Panc1 (cell line): Measurements from ENCODE around the gene PCDHGA12. TPM values are rescaled to one million over a fixed set of nuclear protein-coding genes. Genes with fewer than 3 reads are reported as not detected.

Source experiments
- ATAC-seq: fragments of 200-7000 bp; cut with Tn5 transposase; 2 replicates; pipeline ENCODE4 v1.9.1; 2020; ENCODE audit warnings: mild to moderate bottlenecking, moderate library complexity
- BruUV-seq: library from RNA; stranded (reverse); fragments of 400-500 nt; replicated peaks from 2 replicates; lab custom pipeline; 2021; lab: Mats Ljungman, UMichigan
- CTCF ChIA-PET: fragments of 300-600 bp; sonication (Branson Sonifier 250); formaldehyde crosslinking; loops from one replicate; lab custom pipeline; 2022; ENCODE audit warnings: antibody characterized with exemption; lab: Charles Lee
- POLR2A ChIA-PET: fragments of 300-600 bp; sonication (Branson Sonifier 250); formaldehyde crosslinking; loops from one replicate; lab custom pipeline; 2022; ENCODE audit warnings: antibody characterized with exemption; lab: Charles Lee
- DNase-seq: peaks from one replicate; pipeline ENCODE4 v3.0.0-alpha.2; 2010; ENCODE audit warnings: low read depth, low spot score
- H3K27ac ChIP-seq: 2 replicates; pipeline ENCODE4 v1.5.1; 2011; ENCODE audit warnings: mild to moderate bottlenecking, low read length, inconsistent platforms
- H3K27me3 ChIP-seq: fragments of 200-500 bp; sonication (Bioruptor generic); 2 replicates; pipeline ENCODE4 v1.6.0; 2014; ENCODE audit warnings: low read length, inconsistent platforms; ENCODE audit not compliant: control insufficient read depth, insufficient read depth
- H3K36me3 ChIP-seq: fragments of 200-500 bp; sonication (Bioruptor generic); 2 replicates; pipeline ENCODE4 v1.5.1; 2014; ENCODE audit warnings: inconsistent platforms, mild to moderate bottlenecking, low read length, moderate library complexity; ENCODE audit not compliant: control insufficient read depth, insufficient read depth
- H3K4me1 ChIP-seq: 2 replicates; pipeline ENCODE4 v1.5.1; 2011; ENCODE audit warnings: inconsistent platforms, mild to moderate bottlenecking, low read length, moderate library complexity; ENCODE audit not compliant: control insufficient read depth, insufficient read depth
- H3K4me3 ChIP-seq, 2 experiments: 2 replicates each; pipeline ENCODE4 v1.5.1; 2011 to 2012; ENCODE audit warnings: low read depth in 2 of 2, low read length in 2 of 2, mild to moderate bottlenecking in 2 of 2, inconsistent platforms in 1 of 2, moderate library complexity in 1 of 2
- H3K9me3 ChIP-seq: fragments of 200-500 bp; sonication (Bioruptor generic); 2 replicates; pipeline ENCODE4 v1.5.1; 2014; ENCODE audit warnings: low read depth, mild to moderate bottlenecking, inconsistent platforms, low read length, moderate library complexity; ENCODE audit not compliant: control insufficient read depth, insufficient read depth
- CTCF ChIP-seq: fragments of 450-650 bp; IDR thresholded peaks from 2 replicates; pipeline ENCODE4 v1.5.1; 2017; ENCODE audit warnings: mild to moderate bottlenecking
- POLR2AphosphoS5 ChIP-seq: IDR thresholded peaks from 2 replicates; pipeline ENCODE4 v1.6.1; 2012; ENCODE audit warnings: mild to moderate bottlenecking, low read depth, low read length, moderate library complexity
- REST ChIP-seq, 2 experiments: IDR thresholded peaks; 2 replicates each; pipeline ENCODE4 v1.6.1; 2011 to 2012; ENCODE audit warnings: low read depth in 2 of 2, control low read depth in 1 of 2, low read length in 1 of 2, mild to moderate bottlenecking in 1 of 2, moderate library complexity in 1 of 2; ENCODE audit not compliant: insufficient read depth in 1 of 2
- SIN3A ChIP-seq: IDR thresholded peaks from 2 replicates; pipeline ENCODE4 v1.6.1; 2012; ENCODE audit warnings: low read depth, mild to moderate bottlenecking, low read length, moderate library complexity, borderline replicate concordance; ENCODE audit not compliant: insufficient read depth
- TCF7L2 ChIP-seq: IDR thresholded peaks from 2 replicates; pipeline ENCODE4 v1.6.1; 2011; ENCODE audit warnings: mild to moderate bottlenecking, low read depth, low read length, inconsistent platforms
- in situ Hi-C: cut with HindIII; loops from 2 replicates; pipeline ENCODE4 v1.10.0; 2016; ENCODE audit warnings: low sequenced_read_pairs, low pct_unique_long_range_greater_than_20kb
- intact Hi-C: fragments of 100-400 bp; cut with micrococcal nuclease; formaldehyde crosslinking; loops from one replicate; pipeline ENCODE4 v1.10.0; 2022; ENCODE audit not compliant: unreplicated experiment
- total RNA-seq: library from RNA; stranded (reverse); gene quantifications from one replicate; pipeline ENCODE4 v1.2.1, GENCODE V29; 2021; ENCODE audit not compliant: unreplicated experiment

The PCDHGA12 gene
- total RNA-seq, 1 experiment from 2014 or later: 0.21 TPM

- intact Hi-C loops: no loop called here
- TF ChIP-seq REST (IDR thresholded peaks at IDR 0.05; ENCODE audit: insufficient read depth in 1 of 2, low read depth in 2 of 2, low read length in 1 of 2) (no peak), SIN3A (no peak), CTCF (no peak), TCF7L2 (no peak), POLR2AphosphoS5 (no peak)
- in situ Hi-C loops: no loop called here
- Histone ChIP-seq H3K4me1 (no peaks in the 10 kb centered on the region; the same call in 1 of the 2 replicates), H3K9me3 (peaks cover 16% of the 10 kb centered on the region; the same call in 1 of the 2 replicates), H3K4me3 (no peak overlapping the region), H3K27ac (no peak overlapping the region), H3K27me3 (no peaks in the 10 kb centered on the region), H3K36me3 (no peaks in the 10 kb centered on the region)
- ChIA-PET POLR2A (no interaction called here), CTCF (interaction anchor here (1.1 kb wide), 1 partner anchor 43 kb away, joined by 3 read pairs; no protein-coding TSS in a partner anchor)
- no peak for ATAC-seq
- no TSS peak for BruUV-seq
- no peak for DNase-seq
These were observed 7.5 kb upstream of the PCDHGA12 start for GRCh38 chr5:141422742-141423291.

GRCh38 chr5:141427783-141428426 lies 2.4 kb upstream of the PCDHGA12 start:
- no TSS peak for BruUV-seq

More at GRCh38 chr5:141427783-141428426, 2.4 kb upstream of the PCDHGA12 start:
- in situ Hi-C loops: no loop called here
- Histone ChIP-seq H3K9me3 (peaks cover 13% of the 10 kb centered on the region; the same call in 1 of the 2 replicates), H3K36me3 (no peaks in the 10 kb centered on the region), H3K4me1 (no peaks in the 10 kb centered on the region), H3K27me3 (no peaks in the 10 kb centered on the region), H3K27ac (no peak overlapping the region), H3K4me3 (no peak overlapping the region)
- TF ChIP-seq SIN3A (no peak), TCF7L2 (no peak), REST (IDR thresholded peaks at IDR 0.05; ENCODE audit: insufficient read depth in 1 of 2, low read depth in 2 of 2, low read length in 1 of 2) (no peak), POLR2AphosphoS5 (no peak), CTCF (no peak)
- ATAC-seq (no peak), DNase-seq (no peak)
- POLR2A ChIA-PET: no interaction called here
- intact Hi-C loops: no loop called here
- CTCF ChIA-PET: interaction anchor here (0.6 kb wide), 1 partner anchor 97 kb away, joined by 3 read pairs; no protein-coding TSS in a partner anchor
